K562 (cell line): Measurements from ENCODE around the gene SLC49A3. TPM values are rescaled to one million over a fixed set of nuclear protein-coding genes. Genes with fewer than 3 reads are reported as not detected.

Experiments
- ATAC-seq: fragments of 200-7000 bp; cut with Tn5 transposase; 3 replicates; pipeline ENCODE4 v1.9.1; 2020; ENCODE audit warnings: moderate library complexity
- BruUV-seq: library from RNA; stranded (reverse); fragments of 400-500 nt; replicated peaks from 2 replicates; lab custom pipeline; 2021; lab: Mats Ljungman, UMichigan
- CTCF ChIA-PET: fragments of 300-600 bp; formaldehyde crosslinking; extraction: SDS; loops from one replicate; lab custom pipeline; 2021; ENCODE audit warnings: low intra/inter-chr PET ratio; lab: Yijun Ruan, JAX
- POLR2A ChIA-PET: fragments of 300-600, 350-650 bp; sonication (Branson Sonifier 250); formaldehyde crosslinking; extraction: SDS; loops from one replicate; lab custom pipeline; 2021; ENCODE audit warnings: antibody characterized with exemption, inconsistent platforms; lab: Yijun Ruan, JAX
- DNase-seq, 4 experiments: peaks; one replicate each; pipeline versions ENCODE4 v3.0.0 to v3.0.0-alpha.2; 2011 to 2018; ENCODE audit warnings: low spot score in 3 of 4, mixed read lengths in 3 of 4; ENCODE audit errors: extremely low read depth in 1 of 4
- FAIRE-seq: peaks from 2 replicates; lab custom pipeline; 2011; peaks lifted over from hg19 to GRCh38; lab: Jason Lieb, UNC
- H2AFZ ChIP-seq: 2 replicates; pipeline ENCODE4 v1.6.0; 2011; ENCODE audit warnings: low read depth, low read length, control low read depth, inconsistent platforms
- H3K27ac ChIP-seq: fragments of 200-600 bp; 3 replicates; pipeline ENCODE4 v1.8.0; 2011; ENCODE audit warnings: low read depth, mild to moderate bottlenecking, control low read depth, inconsistent platforms, low read length, moderate library complexity, mixed read lengths; ENCODE audit errors: extremely low read depth
- H3K27me3 ChIP-seq, 2 experiments: fragments of 300-600 bp in 1 of 2; 2 replicates in 1 of 2; 3 replicates in 1 of 2; pipeline versions ENCODE4 v1.6.0 to v1.8.0; 2011; ENCODE audit warnings: inconsistent platforms in 2 of 2, low read length in 2 of 2, mild to moderate bottlenecking in 1 of 2, mixed read lengths in 1 of 2, moderate library complexity in 1 of 2; ENCODE audit not compliant: control insufficient read depth in 2 of 2, insufficient read depth in 2 of 2
- H3K36me3 ChIP-seq: fragments of 300-600 bp; 3 replicates; pipeline ENCODE4 v1.8.0; 2011; ENCODE audit warnings: mild to moderate bottlenecking, low read length, inconsistent platforms; ENCODE audit not compliant: control insufficient read depth, insufficient read depth
- H3K4me1 ChIP-seq, 2 experiments: fragments of 200-600 bp in 1 of 2; replicated peaks in 1 of 2; 2 replicates in 1 of 2; 3 replicates in 1 of 2; pipeline versions ENCODE4 v1.5.1 to v1.8.0; 2011; ENCODE audit warnings: inconsistent platforms in 2 of 2, low read length in 2 of 2, mild to moderate bottlenecking in 1 of 2, mixed read lengths in 1 of 2, moderate library complexity in 1 of 2; ENCODE audit not compliant: control insufficient read depth in 2 of 2, insufficient read depth in 2 of 2
- H3K4me2 ChIP-seq: 2 replicates; pipeline ENCODE4 v1.6.1; 2011; ENCODE audit warnings: low read length, control low read depth, inconsistent platforms, mixed read lengths; ENCODE audit not compliant: insufficient read depth
- H3K4me3 ChIP-seq: fragments of 200-600 bp; sonication (generic), shearing (Covaris generic); 2 replicates; pipeline ENCODE4 v1.5.1; 2016; ENCODE audit warnings: control low read depth, inconsistent platforms
- H3K79me2 ChIP-seq: fragments of 200-600 bp; 3 replicates; pipeline ENCODE4 v1.8.0; 2011; ENCODE audit warnings: low read length, inconsistent platforms; ENCODE audit not compliant: control insufficient read depth, insufficient read depth
- H3K9ac ChIP-seq, 2 experiments: 2 replicates each; pipeline versions ENCODE4 v1.6.0 to v1.6.1; 2011; ENCODE audit warnings: low read depth in 2 of 2, low read length in 2 of 2, control low read depth in 1 of 2, inconsistent platforms in 1 of 2, mild to moderate bottlenecking in 1 of 2, mixed read lengths in 1 of 2; ENCODE audit not compliant: insufficient read depth in 1 of 2
- H3K9me1 ChIP-seq: one replicate; pipeline ENCODE4 v1.6.0; 2011; ENCODE audit warnings: inconsistent platforms, mild to moderate bottlenecking, low read length, moderate library complexity; ENCODE audit not compliant: control insufficient read depth, insufficient read depth
- H3K9me3 ChIP-seq: replicated peaks from 2 replicates; pipeline ENCODE4 v1.5.1; 2011; ENCODE audit warnings: low read depth, low read length, inconsistent platforms; ENCODE audit not compliant: control insufficient read depth, insufficient read depth
- H4K20me1 ChIP-seq: replicated peaks from 2 replicates; pipeline ENCODE4 v1.6.1; 2011; ENCODE audit warnings: low read length, inconsistent platforms, mixed read lengths; ENCODE audit not compliant: control insufficient read depth, insufficient read depth
- POLR2G ChIP-seq: fragments of 200-400 bp; formaldehyde crosslinking; IDR thresholded peaks from 2 replicates; pipeline ENCODE4 v1.6.1; 2017; ENCODE audit warnings: low read depth, mild to moderate bottlenecking, antibody characterized with exemption, low read length, moderate library complexity
- RBM22 ChIP-seq: fragments of 200-400 bp; formaldehyde crosslinking; IDR thresholded peaks from 2 replicates; pipeline ENCODE4 v1.6.1; 2018; ENCODE audit warnings: low read length, low read depth; ENCODE audit not compliant: poor library complexity, severe bottlenecking
- VEZF1 ChIP-seq: fragments of 200-800 bp; sonication (Bioruptor generic); IDR thresholded peaks from 2 replicates; pipeline ENCODE4 v1.6.1; 2017; ENCODE audit warnings: missing genetic modification characterization, missing compliant biosample characterization
- WGBS: fragments of 100-300 bp; shearing (Covaris generic); methylation state at CpG from one replicate; pipeline ENCODE4 v1.1.6; 2016; ENCODE audit warnings: low coverage, mixed read lengths; ENCODE audit not compliant: insufficient coverage; ENCODE audit errors: missing lambda C conversion rate; 5-methylcytosine and 5-hydroxymethylcytosine counted together
- in situ Hi-C: fragments of 300-500 bp; cut with MboI; formaldehyde crosslinking; loops from 4 replicates; pipeline ENCODE4 v1.15.0; 2018; ENCODE audit warnings: inconsistent platforms, mixed read lengths
- intact Hi-C: fragments of 100-400 bp; cut with micrococcal nuclease; formaldehyde crosslinking; loops from 2 replicates; pipeline ENCODE4 v1.14.2; 2022
- polyA plus RNA-seq, 8 experiments: library from polyadenylated mRNA; depleted of rRNA in 4 of 8; stranded (reverse) in 5 of 8; unstranded in 3 of 8; fragments of >200 nt; fragmentation: Nextera tagmentation in 2 of 8; fragmentation: Illumina TruSeq in 1 of 8; extraction: Ambion mirVana in 2 of 8; extraction: Trizol in 1 of 8; gene quantifications; 2 replicates each; pipeline versions ENCODE4 v1.2.1 to v1.2.3, GENCODE V29; 2011 to 2014; ENCODE audit warnings: inconsistent platforms in 1 of 8, missing spikeins in 1 of 8
- total RNA-seq, 7 experiments: library from RNA; depleted of rRNA in 6 of 7; stranded (reverse); fragments of >200 nt in 6 of 7; fragmentation: Illumina TruSeq in 2 of 7; extraction: Trizol in 2 of 7; gene quantifications; 2 replicates each; pipeline versions ENCODE4 v1.2.1 to v1.2.3, GENCODE V29; 2011 to 2021; ENCODE audit warnings: low replicate concordance in 1 of 7

Gene SLC49A3
- total and polyA plus RNA-seq, 9 of the 15 experiments (the other 6 are each of a cell fraction or from before 2014, with no cell fraction given), result 0.24 to 0.41 TPM; not detected in 7

DNA sequence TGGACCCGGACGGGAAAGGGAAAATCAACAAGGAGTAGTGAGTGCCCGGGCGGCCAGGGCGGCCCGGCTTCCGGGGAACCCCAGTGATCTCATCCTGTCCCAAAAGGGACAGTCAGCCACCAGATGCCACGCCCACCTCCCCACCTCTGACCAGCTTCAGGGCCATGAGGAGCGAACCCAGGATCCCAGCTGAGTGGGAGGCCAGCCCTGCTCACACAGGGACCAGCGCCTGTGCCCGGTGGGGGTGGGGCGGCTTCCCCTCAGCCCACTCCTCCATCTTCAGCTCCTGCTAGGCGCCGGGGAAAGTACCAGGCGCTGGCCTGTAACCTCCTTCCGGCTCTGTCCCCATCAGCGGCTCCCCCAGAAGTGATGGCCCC, 8.4 kb downstream of the SLC49A3 start:
- ATAC-seq (peak; percentile 3; the same call in 2 of the 3 replicates), DNase-seq (peak in 3 of 4 experiments; percentile 37 to 57 (median 49)), FAIRE-seq (no peak)
- no TSS peak for BruUV-seq
- Histone ChIP-seq H3K27me3 (no peaks in the 10 kb centered on the region), H3K4me1 (peaks cover 11 to 94% of the 10 kb centered on the region in 2 experiments; a peak in 4 of 5 replicates), H3K4me2 (peak overlapping the region; percentile 50), H3K36me3 (no peaks in the 10 kb centered on the region), H3K9me3 (no peaks in the 10 kb centered on the region), H2AFZ (peak overlapping the region; percentile 82), H3K9me1 (no peaks in the 10 kb centered on the region), H4K20me1 (0 out of 2 replicates have a peak, but pooled peaks cover 4% of the 10 kb centered on the region), H3K27ac (peak overlapping the region; percentile 3; the same call in 1 of the 3 replicates), H3K79me2 (no peaks in the 10 kb centered on the region), H3K4me3 (peak overlapping the region; percentile 44; the same call in 1 of the 2 replicates), H3K9ac (peak overlapping the region; percentile 4 to 90; a peak in 3 of 4 replicates)
- intact Hi-C loops, result loop anchor here (5.0 to 10.0 kb wide), 3 partner anchors 54 to 304 kb away; partner anchors contain the start of gene IDUA
- ChIA-PET CTCF (no interaction called here), POLR2A (no interaction called here)
- 29% methylated on average over 5 of the region's 17 CpGs for WGBS
- in situ Hi-C loops, result no loop called here
- TF ChIP-seq VEZF1, result no peak
- TF ChIP-seq POLR2G, result peak; percentile 35; the same call in 1 of the 2 replicates
- TF ChIP-seq RBM22, result peak; percentile 64
